GM21423 (cell line): ENCODE results near the gene LMF1.
A peak's percentile ranks its signal among the peaks of the same experiment; 100 is the strongest.

ENCODE experiments used
- ATAC-seq: cut with Tn5 transposase; IDR thresholded peaks from one replicate; pipeline ENCODE4 v1.9.1; 2021; ENCODE audit warnings: mild to moderate bottlenecking, moderate library complexity; ENCODE audit not compliant: unreplicated experiment

LMF1 gene

DNA sequence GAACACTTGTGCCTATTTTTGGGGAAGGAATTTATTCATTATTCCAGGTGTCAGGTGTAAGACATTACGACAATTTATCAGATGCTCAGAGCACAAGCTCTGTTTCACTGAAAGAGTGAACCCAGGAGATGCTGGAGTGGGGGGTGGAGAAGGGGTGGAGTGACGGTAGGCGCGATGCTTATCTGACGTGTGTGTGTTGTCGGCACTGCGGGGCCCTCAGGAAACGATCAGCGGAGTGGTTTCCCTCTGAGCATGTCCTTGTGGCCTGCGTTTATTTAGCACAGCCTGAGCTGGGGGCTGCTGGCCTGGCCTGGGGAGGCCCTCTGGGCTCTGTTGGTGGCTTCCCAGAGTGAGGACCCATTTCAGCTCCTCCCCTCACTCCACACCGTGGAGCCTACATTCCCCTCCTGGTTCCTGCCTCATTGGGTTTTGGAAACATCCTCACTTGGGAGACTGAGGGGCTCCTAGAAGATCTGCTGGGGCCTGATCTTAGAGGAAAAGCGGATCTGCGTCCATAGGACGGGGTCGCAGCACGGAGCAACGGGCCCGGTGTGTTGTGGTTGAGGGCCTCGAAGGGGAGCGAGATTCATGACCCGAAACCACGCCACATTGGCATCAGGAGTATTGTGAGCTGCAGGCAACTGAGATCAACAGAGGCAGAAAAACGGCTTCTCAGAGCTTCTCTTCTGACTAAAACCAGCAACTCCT is 151.3 kb downstream of the LMF1 start:
- ATAC-seq = no peak

DNA sequence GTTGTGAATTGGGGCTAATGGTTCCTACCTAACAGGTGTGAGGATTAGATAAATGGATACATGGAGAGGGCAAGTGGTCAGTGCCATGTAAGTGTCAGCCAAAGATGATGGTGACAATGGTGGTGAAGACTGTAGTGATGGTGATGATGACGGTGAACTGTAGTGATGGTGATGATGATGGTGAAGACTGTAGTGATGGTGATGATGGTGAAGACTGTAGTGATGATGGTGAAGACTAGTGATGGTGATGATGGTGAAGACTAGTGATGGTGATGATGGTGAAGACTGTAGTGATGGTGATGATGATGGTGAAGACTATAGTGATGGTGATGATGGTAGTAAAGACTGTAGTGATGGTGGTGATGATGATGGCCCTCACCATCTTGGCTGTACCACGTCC is 152.2 kb downstream of the LMF1 start:
- no peak for ATAC-seq

DNA sequence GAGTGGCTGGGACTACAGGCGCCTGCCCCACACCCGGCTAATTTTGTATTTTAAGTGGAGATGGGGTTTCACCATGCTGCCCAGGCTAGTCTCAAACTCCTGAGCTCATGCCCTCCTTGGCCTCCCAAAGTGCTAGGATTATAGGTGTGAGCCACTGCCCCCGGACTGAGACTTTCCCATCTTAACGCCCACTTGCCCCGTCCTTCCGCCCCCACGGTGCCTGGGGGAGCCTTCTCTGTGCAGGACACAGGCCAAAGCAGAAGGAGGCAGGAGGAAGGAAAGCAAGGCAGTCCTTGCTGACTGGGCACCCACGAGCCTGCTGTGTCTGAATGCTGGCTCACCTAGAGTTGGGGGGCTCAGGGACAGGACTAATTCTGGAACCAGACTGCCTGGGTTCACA is 152.7 kb downstream of the LMF1 start:
- no peak for ATAC-seq

- no peak for ATAC-seq
Observed at GRCh38 chr16:817001-817906, 153.5 kb downstream of the LMF1 start.

GRCh38 chr16:815861-816260 is 154.9 kb downstream of the LMF1 start:
- ATAC-seq = no peak

GRCh38 chr16:814974-815373 is 155.8 kb downstream of the LMF1 start:
- ATAC-seq = no peak

- ATAC-seq = no peak
Observed at GRCh38 chr16:813916-814412, 156.8 kb downstream of the LMF1 start.

GRCh38 chr16:813204-813915 is 157.4 kb downstream of the LMF1 start:
- ATAC-seq = no peak

GRCh38 chr16:808085-808386 is 162.7 kb downstream of the LMF1 start:
- no peak for ATAC-seq

DNA sequence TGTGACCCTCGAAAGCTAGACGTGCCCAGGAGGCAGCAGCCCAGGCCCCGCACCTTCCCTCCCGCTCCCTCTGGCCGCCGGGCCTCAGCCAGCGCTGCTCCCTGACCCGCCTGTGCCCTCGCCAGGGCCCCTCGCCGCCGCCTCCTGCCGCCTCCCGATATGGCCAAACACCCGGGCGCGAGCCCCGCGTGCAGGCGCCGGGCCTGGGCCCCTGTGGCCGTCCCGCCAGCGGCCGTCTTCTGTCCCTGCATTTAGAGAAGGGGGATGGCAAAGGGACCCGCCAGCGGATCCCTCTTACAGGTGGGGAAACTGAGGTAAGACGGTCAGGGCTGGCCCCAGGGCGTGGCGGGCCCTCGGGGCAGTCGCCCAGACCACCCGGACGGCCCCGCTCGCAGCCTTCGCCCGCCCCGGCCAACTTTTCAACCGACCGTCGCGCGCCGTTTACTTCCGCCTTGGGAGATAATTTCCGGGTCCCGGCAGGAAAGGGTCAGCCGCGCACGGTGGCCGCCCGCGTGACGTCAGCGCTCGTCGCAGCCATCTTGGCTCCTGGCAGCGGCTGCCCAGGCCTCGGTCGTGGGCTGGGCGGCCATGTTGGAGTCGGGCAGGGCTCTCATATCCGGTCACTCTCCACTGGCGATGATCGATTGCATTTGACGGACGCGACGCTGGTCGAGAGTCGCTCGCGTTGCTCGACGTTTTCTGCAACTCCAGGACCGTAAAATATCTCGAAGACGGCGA is 163.3 kb downstream of the LMF1 start:
- ATAC-seq = peak; percentile 87

GRCh38 chr16:805474-805873 is 165.3 kb downstream of the LMF1 start:
- ATAC-seq = no peak

GRCh38 chr16:804193-805048 is 166.4 kb downstream of the LMF1 start:
- ATAC-seq = no peak

DNA sequence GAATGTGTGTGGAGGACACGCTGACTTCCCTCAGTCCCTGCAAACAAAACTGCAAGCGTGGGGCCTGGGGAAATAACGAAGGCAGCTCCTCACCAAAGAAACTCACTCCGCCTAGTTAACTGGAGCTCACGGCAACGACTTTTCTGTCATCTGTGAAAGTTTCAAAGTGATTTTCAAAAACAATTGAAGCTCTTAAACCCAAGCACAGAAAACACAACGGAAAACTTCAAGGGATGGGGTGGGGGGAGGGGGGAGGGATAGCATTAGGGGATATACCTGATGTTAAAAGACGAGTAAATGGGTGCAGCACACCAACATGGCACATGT is 167.1 kb downstream of the LMF1 start:
- no peak for ATAC-seq
